Left lung (tissue), 10 donors: ENCODE measurements around the gene RUFY1. TPM values are rescaled to one million over a fixed set of nuclear protein-coding genes. Genes with fewer than 3 reads are reported as not detected.
A peak's percentile ranks its signal among the peaks of the same experiment; 100 is the strongest.
"Not testable (repeated sequence)": the region's sequence is repeated elsewhere in the genome, so short reads cannot be mapped to it uniquely, and the experiment has no call there.

Experiments
- ATAC-seq: fragments of 200-7000 bp; cut with Tn5 transposase; one replicate; pipeline ENCODE4 v1.9.1; 2020; ENCODE audit warnings: moderate library complexity
- DNase-seq, 4 donors: peaks; one replicate each; pipeline ENCODE4 v3.0.0-alpha.2; 2013 to 2020
- H3K27ac ChIP-seq, 2 donors: fragments of 200-600 bp; sonication (generic) in 1 of 2; one replicate each; pipeline versions ENCODE4 v1.5.0 to v1.8.0; 2020 to 2021
- H3K27me3 ChIP-seq, 2 donors: fragments of 200-600 bp; sonication (generic) in 1 of 2; one replicate each; pipeline versions ENCODE4 v1.5.0 to v1.8.0; 2020 to 2021
- H3K36me3 ChIP-seq, 2 donors: fragments of 200-600 bp; sonication (generic) in 1 of 2; one replicate each; pipeline versions ENCODE4 v1.5.0 to v1.8.0; 2020 to 2021
- H3K4me1 ChIP-seq, 2 donors: fragments of 200-600 bp; one replicate each; pipeline ENCODE4 v1.8.0; 2021
- H3K4me3 ChIP-seq, 2 donors: fragments of 200-600 bp; sonication (generic) in 1 of 2; one replicate each; pipeline versions ENCODE4 v1.5.0 to v1.8.0; 2020 to 2021; ENCODE audit warnings: mild to moderate bottlenecking in 1 of 2
- H3K9me3 ChIP-seq, 2 donors: fragments of 200-600 bp; sonication (generic) in 1 of 2; one replicate each; pipeline versions ENCODE4 v1.5.0 to v1.8.0; 2020 to 2021
- CTCF ChIP-seq, 2 donors: fragments of 200-600 bp; sonication (generic) in 1 of 2; IDR thresholded peaks; one replicate each; pipeline versions ENCODE4 v1.5.0 to v1.8.0; 2021; ENCODE audit warnings: antibody characterized with exemption in 2 of 2
- intact Hi-C, 2 donors: fragments of 100-400 bp; cut with DNase I; formaldehyde crosslinking; loops; one replicate each; pipeline versions ENCODE4 v1.11.2 to v1.14.2; 2022
- polyA plus RNA-seq, 6 donors: library from polyadenylated mRNA; unstranded; fragments of 120-200 nt; gene quantifications; one replicate each; pipeline ENCODE4 v1.2.1, GENCODE V29; 2013; ENCODE audit not compliant: insufficient read length in 6 of 6
- total RNA-seq, 2 donors: library from RNA; stranded (reverse); fragmentation: NEBNext Ultra II Directional; extraction: Animal tissue kit (Norgen Biotek cat#: 25700); gene quantifications; one replicate each; pipeline ENCODE4 v1.2.1, GENCODE V29; 2021
- donor health status: DM: no; HTN: yes; CAD: no.
- donor health status: DM: no; HTN: no; CAD: no.

Gene RUFY1
- total and polyA plus RNA-seq, 8 donors: 47.9 to 84.9 (median 77.9) TPM

- no peaks in the 10 kb centered on the region for H3K27me3 ChIP-seq
- DNase-seq (no peak), ATAC-seq (no peak)
- no peak for TF ChIP-seq CTCF (IDR thresholded peaks at IDR 0.05)
- H3K4me1 ChIP-seq: peaks cover 6 to 43% of the 10 kb centered on the region in 2 donors
- H3K9me3 ChIP-seq: no peaks in the 10 kb centered on the region
- no peak overlapping the region for H3K27ac ChIP-seq
- H3K4me3 ChIP-seq: no peak overlapping the region
- intact Hi-C loops: no loop called here
- H3K36me3 ChIP-seq: no peaks in the 10 kb centered on the region
Observed at GRCh38 chr5:179554981-179555380, 4.6 kb downstream of the RUFY1 start.

DNA sequence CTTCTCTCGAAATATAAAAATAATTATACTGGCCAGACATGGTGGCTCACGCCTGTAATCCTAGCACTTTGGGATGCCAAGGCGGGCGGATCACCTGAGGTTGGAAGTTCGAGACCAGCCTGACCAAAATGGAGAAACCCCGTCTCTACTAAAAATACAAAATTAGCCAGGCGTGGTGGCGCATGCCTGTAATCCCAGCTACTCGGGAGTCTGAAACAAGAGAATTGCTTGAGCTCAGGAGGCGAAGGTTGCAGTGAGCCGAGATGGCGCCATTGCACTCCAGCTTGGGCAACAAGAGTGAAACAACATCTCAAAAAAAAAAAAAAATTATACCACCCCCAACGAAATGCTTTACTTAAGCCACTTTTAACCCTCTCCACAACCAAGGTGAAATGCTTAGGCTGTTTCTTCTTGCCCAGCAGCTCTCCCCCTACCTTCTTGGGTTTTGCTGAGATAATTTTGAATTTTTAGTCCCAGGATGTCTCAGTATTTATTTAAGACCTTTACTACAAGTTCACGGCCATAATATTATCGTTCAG, 8.0 kb downstream of the RUFY1 start:
- Histone ChIP-seq H3K36me3 (peaks cover 0 to 18% of the 10 kb centered on the region in 2 donors), H3K27ac (peak overlapping the region; percentile 90 to 91), H3K4me3 (peak overlapping the region in 1 of 2 donors; percentile 58), H3K4me1 (peaks cover 3 to 28% of the 10 kb centered on the region in 2 donors)
- H3K9me3 ChIP-seq, DNase-seq, ATAC-seq, H3K27me3 ChIP-seq, intact Hi-C loops: not testable (repeated sequence)

GRCh38 chr5:179558932-179559283, 8.6 kb downstream of the RUFY1 start:
- intact Hi-C loops: no loop called here

DNA sequence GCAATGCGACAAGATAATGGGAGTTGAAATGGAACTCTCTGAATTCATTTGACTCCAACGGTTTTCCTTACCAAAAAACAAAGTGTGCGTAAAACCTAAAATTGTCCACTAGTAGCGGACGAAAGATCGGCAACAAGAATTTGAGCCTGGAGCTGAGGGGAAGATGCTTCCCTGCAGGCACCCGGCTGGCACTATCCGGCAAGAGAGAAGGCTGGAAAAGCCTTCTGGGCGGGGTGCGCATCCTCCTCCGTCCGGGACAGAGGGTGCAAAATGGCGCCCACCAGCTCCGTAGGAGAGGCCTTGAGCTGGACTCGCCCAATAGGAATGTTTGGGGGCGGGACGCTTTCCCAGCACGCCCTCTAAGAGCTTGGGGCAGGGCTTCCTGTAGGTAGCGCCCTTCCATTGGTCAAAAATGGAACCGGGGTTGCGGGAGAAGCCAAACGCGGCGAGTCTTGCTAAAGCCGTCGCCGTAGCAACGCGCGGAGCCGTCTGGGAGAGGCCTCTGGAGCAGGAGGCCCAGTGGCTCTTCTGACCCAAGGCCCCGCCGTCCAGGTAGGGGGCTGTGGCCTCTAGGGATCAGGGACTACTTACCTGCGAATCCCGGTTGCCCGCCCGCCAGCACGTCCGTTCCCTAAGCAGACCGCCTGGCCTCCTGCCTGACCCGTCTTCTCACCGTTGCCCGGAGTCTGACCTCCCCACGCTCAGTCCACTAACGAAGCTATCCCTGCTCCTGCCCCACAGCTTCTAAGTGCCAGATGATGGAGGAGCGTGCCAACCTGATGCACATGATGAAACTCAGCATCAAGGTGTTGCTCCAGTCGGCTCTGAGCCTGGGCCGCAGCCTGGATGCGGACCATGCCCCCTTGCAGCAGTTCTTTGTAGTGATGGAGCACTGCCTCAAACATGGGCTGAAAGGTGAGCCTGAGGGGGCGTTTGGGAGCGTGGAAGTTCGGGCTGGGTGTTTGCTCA, 9.2 kb downstream of the RUFY1 start:
- intact Hi-C loops: no loop called here
- DNase-seq: peak; percentile 96 to 99 (median 98)
- peaks cover 0 to 30% of the 10 kb centered on the region in 2 donors for H3K36me3 ChIP-seq
- peak overlapping the region; percentile 45 to 58 for H3K4me3 ChIP-seq
- peak; percentile 100 for ATAC-seq
- no peaks in the 10 kb centered on the region for H3K9me3 ChIP-seq
- H3K27ac ChIP-seq: peak overlapping the region; percentile 90 to 91
- no peaks in the 10 kb centered on the region for H3K27me3 ChIP-seq
- peaks cover 3 to 16% of the 10 kb centered on the region in 2 donors for H3K4me1 ChIP-seq
- no peak for TF ChIP-seq CTCF (IDR thresholded peaks at IDR 0.05)

More at GRCh38 chr5:179558932-179559283, 8.6 kb downstream of the RUFY1 start:
- peaks cover 3 to 22% of the 10 kb centered on the region in 2 donors for H3K4me1 ChIP-seq
- H3K4me3 ChIP-seq: peak overlapping the region; percentile 42 to 58
- H3K36me3 ChIP-seq: peaks cover 0 to 23% of the 10 kb centered on the region in 2 donors
- H3K27ac ChIP-seq: peak overlapping the region; percentile 90 to 91
- H3K27me3 ChIP-seq: no peaks in the 10 kb centered on the region
- peak in 3 of 4 donors; percentile 30 to 59 (median 38) for DNase-seq
- no peak for TF ChIP-seq CTCF (IDR thresholded peaks at IDR 0.05)
- ATAC-seq: peak; percentile 44
- H3K9me3 ChIP-seq: no peaks in the 10 kb centered on the region

DNA sequence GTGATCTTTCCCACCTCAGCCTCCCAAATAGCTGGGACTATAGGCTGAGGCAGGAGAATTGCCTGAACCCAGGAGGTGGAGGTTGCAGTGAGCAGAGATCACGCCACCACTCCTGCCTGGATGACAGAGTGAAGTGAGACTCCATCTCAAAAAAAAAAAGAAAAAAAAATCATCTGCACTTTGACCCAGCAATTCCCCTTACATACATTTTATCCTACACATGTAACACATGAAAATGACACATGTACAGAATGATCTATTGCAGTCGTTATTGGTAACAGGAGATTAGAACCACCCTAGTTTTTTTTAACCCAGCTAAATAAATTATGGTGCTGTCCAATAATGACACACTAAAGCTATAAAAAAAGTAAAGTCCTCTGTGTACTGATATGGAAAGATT, 14.2 kb downstream of the RUFY1 start:
- H3K27ac ChIP-seq: no peak overlapping the region
- DNase-seq (no peak), ATAC-seq (no peak)
- no peak overlapping the region for H3K4me3 ChIP-seq
- H3K9me3 ChIP-seq: no peaks in the 10 kb centered on the region
- no peak for TF ChIP-seq CTCF (IDR thresholded peaks at IDR 0.05)
- H3K36me3 ChIP-seq: peaks cover 11 to 80% of the 10 kb centered on the region in 2 donors
- peaks cover 3 to 7% of the 10 kb centered on the region in 2 donors for H3K4me1 ChIP-seq
- no peaks in the 10 kb centered on the region for H3K27me3 ChIP-seq
- intact Hi-C loops: no loop called here
